BLaER1 treated with 17β-estradiol and CSF1 and Interleukin-3, amounts not matched to agents 10 nM and 100 nM (cell line): ENCODE data around the gene BDKRB2.

Source experiments
- H3K27ac ChIP-seq, 11 experiments: shearing (Covaris generic); formaldehyde crosslinking; 2 replicates each; pipeline ENCODE4 v1.8.1; 2022
- H3K27me3 ChIP-seq, 11 experiments: shearing (Covaris generic); formaldehyde crosslinking; 2 replicates each; pipeline ENCODE4 v1.8.1; 2022
- H3K36me3 ChIP-seq, 11 experiments: shearing (Covaris generic); formaldehyde crosslinking; 2 replicates each; pipeline ENCODE4 v1.8.1; 2022
- H3K4me1 ChIP-seq, 10 experiments: shearing (Covaris generic); formaldehyde crosslinking; 2 replicates each; pipeline ENCODE4 v1.8.1; 2022
- H3K4me2 ChIP-seq, 11 experiments: shearing (Covaris generic); formaldehyde crosslinking; 2 replicates each; pipeline ENCODE4 v1.8.1; 2022
- H3K4me3 ChIP-seq, 10 experiments: shearing (Covaris generic); formaldehyde crosslinking; 2 replicates each; pipeline ENCODE4 v1.8.1; 2022
- H3K9ac ChIP-seq, 11 experiments: shearing (Covaris generic); formaldehyde crosslinking; 2 replicates each; pipeline ENCODE4 v1.8.1; 2022
- H3K9me3 ChIP-seq, 11 experiments: shearing (Covaris generic); formaldehyde crosslinking; replicated peaks in 1 of 11; 2 replicates each; pipeline ENCODE4 v1.8.1; 2022
- H4K20me1 ChIP-seq, 11 experiments: shearing (Covaris generic); formaldehyde crosslinking; 2 replicates each; pipeline ENCODE4 v1.8.1; 2022
- Cebpa-rat ChIP-seq, 11 experiments: shearing (Covaris generic); IDR thresholded peaks; 2 replicates each; pipeline ENCODE4 v1.8.1; 2022

BDKRB2 gene

GRCh38 chr14:96162741-96163140, 41.9 kb upstream of the BDKRB2 start:
- peaks cover 0 to 11% (median 4%) of the 10 kb centered on the region in 10 experiments; a peak in 7 of 20 replicates for H3K4me1 ChIP-seq
- TF ChIP-seq Cebpa-rat (IDR thresholded peaks at IDR 0.05), result no peak
- no peaks in the 10 kb centered on the region for H4K20me1 ChIP-seq
- no peaks in the 10 kb centered on the region for H3K36me3 ChIP-seq
- no peaks in the 10 kb centered on the region for H3K27me3 ChIP-seq
- H3K4me2 ChIP-seq, result no peak overlapping the region
- H3K27ac ChIP-seq, result no peak overlapping the region
- no peak overlapping the region for H3K9ac ChIP-seq
- no peaks in the 10 kb centered on the region for H3K9me3 ChIP-seq
- H3K4me3 ChIP-seq, result no peak overlapping the region

GRCh38 chr14:96164861-96165490, 39.7 kb upstream of the BDKRB2 start:
- Histone ChIP-seq H4K20me1 (no peaks in the 10 kb centered on the region), H3K4me2 (no peak overlapping the region), H3K36me3 (no peaks in the 10 kb centered on the region), H3K27me3 (no peaks in the 10 kb centered on the region), H3K4me3 (no peak overlapping the region), H3K4me1 (peaks cover 0 to 9% (median 4%) of the 10 kb centered on the region in 10 experiments; a peak in 7 of 20 replicates), H3K9me3 (no peaks in the 10 kb centered on the region), H3K9ac (no peak overlapping the region), H3K27ac (no peak overlapping the region)
- no peak for TF ChIP-seq Cebpa-rat (IDR thresholded peaks at IDR 0.05)

DNA sequence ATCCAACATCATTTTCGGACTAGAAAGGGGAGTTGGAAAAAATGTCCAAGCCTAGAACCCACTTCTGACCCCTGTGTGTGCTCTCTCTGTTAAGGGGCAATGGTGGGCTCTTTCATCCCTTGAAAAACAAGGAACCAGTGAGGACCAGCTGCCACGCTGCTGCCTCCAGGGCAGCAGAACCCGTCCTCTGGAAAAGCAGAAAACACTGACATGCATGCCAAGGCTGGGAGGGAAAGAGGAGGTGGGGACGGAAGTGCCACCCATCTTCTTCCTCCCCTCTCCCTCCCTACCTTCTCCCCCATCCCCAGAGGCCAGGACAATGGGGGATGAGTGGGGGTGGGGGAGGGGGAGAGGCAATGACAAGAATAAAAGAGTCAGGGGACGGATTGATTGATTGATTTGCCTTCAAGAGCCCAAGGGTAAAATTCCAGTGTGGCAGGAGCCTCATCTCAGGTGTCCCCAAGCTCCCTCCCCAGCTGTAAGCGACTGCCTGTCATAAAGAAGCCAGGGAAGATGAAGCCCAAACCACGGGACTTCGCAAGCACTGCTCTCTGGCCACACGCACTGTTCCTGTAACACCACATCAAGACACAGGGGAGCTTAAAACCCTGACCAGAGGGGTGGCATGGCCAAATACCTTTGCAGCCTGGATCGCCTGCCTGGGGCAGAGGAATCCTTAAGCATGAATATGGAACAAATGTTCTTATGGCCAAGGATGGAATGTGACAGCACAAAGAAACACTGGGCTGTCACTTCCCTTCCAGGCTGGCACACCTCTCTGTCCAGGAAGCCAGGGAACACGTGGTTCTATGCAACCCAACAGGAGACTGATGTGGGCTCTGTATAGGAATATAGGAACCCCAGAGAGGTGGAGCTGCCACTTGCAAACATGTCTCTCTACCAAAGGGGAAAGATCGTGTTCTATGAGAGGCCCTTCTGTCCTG, 38.9 kb upstream of the BDKRB2 start:
- Histone ChIP-seq H3K9ac (no peak overlapping the region), H3K9me3 (no peaks in the 10 kb centered on the region), H3K36me3 (no peaks in the 10 kb centered on the region), H3K27ac (no peak overlapping the region), H3K4me3 (no peak overlapping the region), H4K20me1 (no peaks in the 10 kb centered on the region), H3K27me3 (no peaks in the 10 kb centered on the region), H3K4me1 (peaks cover 0 to 6% (median under 1%) of the 10 kb centered on the region in 10 experiments; a peak in 6 of 20 replicates), H3K4me2 (no peak overlapping the region)
- TF ChIP-seq Cebpa-rat (IDR thresholded peaks at IDR 0.05), result no peak

DNA sequence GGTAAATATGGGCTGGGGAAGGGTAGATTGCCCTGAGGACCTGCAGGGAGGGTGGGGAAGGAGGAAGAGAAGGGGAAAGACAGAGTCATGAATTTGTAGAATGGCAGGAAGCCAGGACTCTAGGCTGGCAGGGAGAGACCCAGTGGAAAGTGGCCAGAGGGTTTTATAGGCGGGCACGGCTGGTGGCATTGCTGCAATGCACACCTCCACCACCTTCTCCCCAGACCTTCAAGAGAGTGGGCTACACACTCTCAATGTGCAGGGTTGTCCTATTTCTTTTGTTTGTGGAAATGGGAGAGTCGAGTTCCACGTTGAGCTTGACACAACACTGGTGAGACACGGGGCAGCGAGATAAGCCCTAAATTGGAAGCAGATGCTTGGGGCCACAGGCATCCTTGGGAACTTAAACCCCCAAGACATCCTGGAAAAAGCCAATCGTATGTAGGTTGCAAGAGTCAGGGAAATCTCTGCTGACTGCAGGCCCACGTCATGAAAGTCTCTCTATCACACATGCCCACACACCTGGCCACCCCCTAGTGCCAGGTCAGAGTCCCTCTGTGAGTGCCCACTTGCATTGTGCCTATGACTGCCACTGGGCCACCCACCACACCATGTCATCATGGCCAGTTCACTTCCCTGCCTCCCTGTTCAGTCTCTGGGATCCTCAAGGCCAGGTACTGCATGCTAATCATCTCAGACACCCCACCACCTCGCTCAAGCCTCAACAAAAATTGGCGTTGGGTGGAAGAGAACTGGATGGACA, 38.0 kb upstream of the BDKRB2 start:
- H4K20me1 ChIP-seq, result no peaks in the 10 kb centered on the region
- no peak overlapping the region for H3K27ac ChIP-seq
- H3K4me3 ChIP-seq, result no peak overlapping the region
- peaks cover 0 to 6% (median 0%) of the 10 kb centered on the region in 10 experiments; a peak in 2 of 20 replicates for H3K4me1 ChIP-seq
- no peak for TF ChIP-seq Cebpa-rat (IDR thresholded peaks at IDR 0.05)
- H3K36me3 ChIP-seq, result no peaks in the 10 kb centered on the region
- H3K9ac ChIP-seq, result no peak overlapping the region
- no peaks in the 10 kb centered on the region for H3K9me3 ChIP-seq
- no peaks in the 10 kb centered on the region for H3K27me3 ChIP-seq
- no peak overlapping the region for H3K4me2 ChIP-seq

GRCh38 chr14:96167224-96168148, 37.2 kb upstream of the BDKRB2 start:
- no peak overlapping the region for H3K4me2 ChIP-seq
- peaks cover 0 to 6% (median 0%) of the 10 kb centered on the region in 10 experiments; a peak in 2 of 20 replicates for H3K4me1 ChIP-seq
- H3K27me3 ChIP-seq, result no peaks in the 10 kb centered on the region
- H3K36me3 ChIP-seq, result no peaks in the 10 kb centered on the region
- no peak for TF ChIP-seq Cebpa-rat (IDR thresholded peaks at IDR 0.05)
- H3K27ac ChIP-seq, result no peak overlapping the region
- no peaks in the 10 kb centered on the region for H4K20me1 ChIP-seq
- no peak overlapping the region for H3K4me3 ChIP-seq
- no peaks in the 10 kb centered on the region for H3K9me3 ChIP-seq
- H3K9ac ChIP-seq, result no peak overlapping the region

GRCh38 chr14:96168581-96168980, 36.1 kb upstream of the BDKRB2 start:
- no peaks in the 10 kb centered on the region for H3K27me3 ChIP-seq
- H3K36me3 ChIP-seq, result no peaks in the 10 kb centered on the region
- H3K4me1 ChIP-seq, result peaks cover 0 to 6% (median 0%) of the 10 kb centered on the region in 10 experiments; a peak in 2 of 20 replicates
- H3K4me3 ChIP-seq, result no peak overlapping the region
- no peak overlapping the region for H3K4me2 ChIP-seq
- no peak for TF ChIP-seq Cebpa-rat (IDR thresholded peaks at IDR 0.05)
- H3K9ac ChIP-seq, result no peak overlapping the region
- no peaks in the 10 kb centered on the region for H3K9me3 ChIP-seq
- no peaks in the 10 kb centered on the region for H4K20me1 ChIP-seq
- no peak overlapping the region for H3K27ac ChIP-seq

DNA sequence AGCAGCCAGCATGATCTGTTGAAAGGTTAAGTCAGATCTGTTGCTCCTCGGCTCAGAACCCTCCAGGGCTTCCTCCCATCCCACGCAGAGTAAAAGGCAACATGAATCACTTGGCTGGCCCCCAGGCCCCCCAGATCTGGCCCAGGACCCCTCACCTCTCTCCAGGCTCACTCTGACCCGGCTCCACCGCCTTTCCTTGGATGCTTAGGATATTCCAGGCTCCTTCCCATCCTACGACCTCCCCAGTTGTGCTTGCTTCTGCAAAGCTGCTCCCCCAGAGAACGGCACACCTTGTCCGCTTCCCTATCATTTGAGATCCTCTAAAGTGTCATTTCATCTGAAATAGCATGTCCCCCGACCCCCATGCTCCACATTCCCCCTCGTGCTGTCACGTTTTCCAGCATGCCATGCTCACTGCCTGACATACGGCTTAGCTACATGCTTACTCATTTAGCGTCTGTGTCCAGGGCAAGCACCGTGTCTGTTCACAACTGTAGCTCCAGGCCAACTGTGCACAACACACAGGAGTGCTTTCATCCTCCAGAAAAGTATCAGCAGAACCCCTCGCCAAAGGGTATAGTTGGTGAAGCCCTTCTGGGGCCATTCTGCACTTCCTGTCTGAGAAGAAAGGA, 33.6 kb upstream of the BDKRB2 start:
- Histone ChIP-seq H4K20me1 (no peaks in the 10 kb centered on the region), H3K27me3 (no peaks in the 10 kb centered on the region)
- TF ChIP-seq Cebpa-rat (IDR thresholded peaks at IDR 0.05), result no peak

More for the DNA sequence above, 33.6 kb upstream of the BDKRB2 start:
- Histone ChIP-seq H3K27ac (no peak overlapping the region), H3K9ac (no peak overlapping the region), H3K9me3 (no peaks in the 10 kb centered on the region), H3K36me3 (no peaks in the 10 kb centered on the region), H3K4me3 (no peak overlapping the region), H3K4me1 (peaks cover 0 to 10% (median 6%) of the 10 kb centered on the region in 10 experiments; a peak in 16 of 20 replicates), H3K4me2 (no peak overlapping the region)
